CD4-positive, alpha-beta T cell (primary cell): ENCODE data around the gene IL18R1. TPM values are rescaled to one million over a fixed set of nuclear protein-coding genes. Genes with fewer than 3 reads are reported as not detected.
A peak's percentile ranks its signal among the peaks of the same experiment; 100 is the strongest.
"Not testable (repeated sequence)": the region's sequence is repeated elsewhere in the genome, so short reads cannot be mapped to it uniquely, and the experiment has no call there.

Source experiments
- ATAC-seq: fragments of 200-7000 bp; cut with Tn5 transposase; one replicate; pipeline ENCODE4 v1.10.0; 2022; ENCODE audit warnings: mild to moderate bottlenecking; ENCODE audit not compliant: poor library complexity
- CTCF ChIA-PET: fragments of 350-600 bp; sonication (Branson Sonifier 250); formaldehyde crosslinking; loops from one replicate; lab custom pipeline; 2021; ENCODE audit warnings: antibody characterized with exemption, inconsistent platforms; lab: Charles Lee
- POLR2A ChIA-PET: fragments of 350-600 bp; sonication (Branson Sonifier 250); formaldehyde crosslinking; loops from one replicate; lab custom pipeline; 2021; ENCODE audit warnings: antibody characterized with exemption, inconsistent platforms; lab: Charles Lee
- DNase-seq, 14 experiments: peaks; one replicate each; pipeline ENCODE4 v3.0.0-alpha.2; 2013 to 2020; ENCODE audit warnings: mixed read lengths in 2 of 14
- H3K27ac ChIP-seq, 2 donors: one replicate each; pipeline versions ENCODE4 v1.5.1 to v1.7.0; 2013; ENCODE audit warnings: low read length in 2 of 2, low read depth in 1 of 2, mild to moderate bottlenecking in 1 of 2
- H3K27me3 ChIP-seq, 2 experiments: 1 replicate in 1 of 2; 2 replicates in 1 of 2; pipeline versions ENCODE4 v1.6.1 to v1.7.0; 2013; ENCODE audit warnings: low read length in 2 of 2, control low read depth in 1 of 2, mild to moderate bottlenecking in 1 of 2, moderate library complexity in 1 of 2; ENCODE audit not compliant: insufficient read depth in 2 of 2, control insufficient read depth in 1 of 2
- H3K36me3 ChIP-seq: one replicate; pipeline ENCODE4 v1.6.1; 2013; ENCODE audit warnings: low read length, control low read depth; ENCODE audit not compliant: insufficient read depth
- H3K4me1 ChIP-seq: one replicate; pipeline ENCODE4 v1.6.1; 2013; ENCODE audit warnings: low read length, control low read depth; ENCODE audit not compliant: insufficient read depth
- H3K4me3 ChIP-seq: one replicate; pipeline ENCODE4 v1.5.1; 2013; ENCODE audit warnings: mild to moderate bottlenecking, low read length, moderate library complexity
- H3K9me3 ChIP-seq, 2 experiments: 1 replicate in 1 of 2; 2 replicates in 1 of 2; pipeline versions ENCODE4 v1.6.1 to v1.7.0; 2013; ENCODE audit warnings: low read length in 2 of 2, mild to moderate bottlenecking in 2 of 2, control low read depth in 1 of 2, moderate library complexity in 1 of 2; ENCODE audit not compliant: control insufficient read depth in 1 of 2, insufficient read depth in 1 of 2
- H3K27ac Mint-ChIP-seq: one replicate; pipeline ENCODE4 v1.8.0; 2020; ENCODE audit warnings: mixed read lengths
- H3K27me3 Mint-ChIP-seq: one replicate; pipeline ENCODE4 v1.8.0; 2021; ENCODE audit warnings: mixed read lengths
- H3K36me3 Mint-ChIP-seq: one replicate; pipeline ENCODE4 v1.8.0; 2021; ENCODE audit warnings: low read depth, mixed read lengths
- H3K4me1 Mint-ChIP-seq: one replicate; pipeline ENCODE4 v1.8.0; 2021; ENCODE audit warnings: low read depth, mixed read lengths
- H3K4me3 Mint-ChIP-seq: one replicate; pipeline ENCODE4 v1.8.0; 2020; ENCODE audit warnings: mild to moderate bottlenecking, mixed read lengths
- H3K9me3 Mint-ChIP-seq: one replicate; pipeline ENCODE4 v1.8.0; 2020; ENCODE audit warnings: mixed read lengths
- CTCF ChIP-seq: fragments of 200-600 bp; IDR thresholded peaks from one replicate; pipeline ENCODE4 v1.8.0; 2022; ENCODE audit warnings: antibody characterized with exemption, mild to moderate bottlenecking
- intact Hi-C, 2 experiments: fragments of 100-400 bp; cut with DNase I in 1 of 2; cut with micrococcal nuclease in 1 of 2; formaldehyde crosslinking; loops; one replicate each; pipeline versions ENCODE4 v1.15.1 to v1.9.0; 2023 to 2025; cut with DNase I, micrococcal nuclease
- total RNA-seq, 174 experiments: library from RNA in 2 of 174; stranded (reverse) in 2 of 174; gene quantifications; one replicate each; pipeline ENCODE4 v1.2.3 and lab custom pipeline; 2021 to 2026

IL18R1 gene
- total RNA-seq, 2 experiments from 2014 or later, result 7.6 to 9.1 TPM

DNA sequence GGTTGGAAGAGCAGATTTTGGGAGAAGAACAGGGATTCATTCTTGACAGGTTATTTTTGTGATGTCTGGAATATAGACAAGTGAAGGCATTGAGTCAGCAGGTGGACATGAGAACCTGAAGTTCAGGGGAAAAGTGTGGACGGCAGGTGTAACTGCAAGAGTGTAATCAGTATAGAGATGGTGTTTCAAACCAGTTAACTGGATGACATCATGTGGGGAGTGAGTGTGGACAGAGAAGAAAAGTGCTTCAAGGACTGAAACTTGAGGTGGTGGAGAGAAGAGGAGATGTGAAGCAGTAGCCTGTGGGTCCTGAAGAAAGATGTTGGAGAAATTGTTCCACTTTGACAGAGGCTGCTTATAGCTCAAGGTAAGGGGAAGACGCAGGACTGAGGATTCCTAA lies 37.2 kb upstream of the IL18R1 start:
- Mint-ChIP-seq H3K9me3 (no peaks in the 10 kb centered on the region), H3K4me3 (no peak overlapping the region), H3K36me3 (no peaks in the 10 kb centered on the region), H3K27me3 (no peaks in the 10 kb centered on the region), H3K4me1 (no peaks in the 10 kb centered on the region), H3K27ac (no peak overlapping the region)
- TF ChIP-seq CTCF, result no peak
- ChIA-PET POLR2A (no interaction called here), CTCF (no interaction called here)
- Histone ChIP-seq H3K27me3 (no peaks in the 10 kb centered on the region), H3K36me3 (no peaks in the 10 kb centered on the region), H3K4me3 (no peak overlapping the region), H3K9me3 (no peaks in the 10 kb centered on the region), H3K4me1 (no peaks in the 10 kb centered on the region), H3K27ac (no peak overlapping the region)
- ATAC-seq, result no peak
- intact Hi-C loops, result no loop called here
- DNase-seq, result no peak

GRCh38 chr2:102321941-102322719 lies 33.5 kb upstream of the IL18R1 start:
- Mint-ChIP-seq H3K27ac (no peak overlapping the region), H3K4me1 (no peaks in the 10 kb centered on the region), H3K9me3 (no peaks in the 10 kb centered on the region), H3K27me3 (no peaks in the 10 kb centered on the region), H3K4me3 (no peak overlapping the region), H3K36me3 (no peaks in the 10 kb centered on the region)
- H3K27me3 ChIP-seq, result no peaks in the 10 kb centered on the region
- H3K4me3 ChIP-seq, result no peak overlapping the region
- CTCF ChIA-PET, result no interaction called here
- TF ChIP-seq CTCF, result no peak
- intact Hi-C loops, result no loop called here
- peaks cover 0 to 7% of the 10 kb centered on the region in 2 experiments for H3K9me3 ChIP-seq
- ATAC-seq (no peak), DNase-seq (no peak)
- no peaks in the 10 kb centered on the region for H3K4me1 ChIP-seq
- POLR2A ChIA-PET, result no interaction called here
- no peaks in the 10 kb centered on the region for H3K36me3 ChIP-seq
- H3K27ac ChIP-seq, result no peak overlapping the region

DNA sequence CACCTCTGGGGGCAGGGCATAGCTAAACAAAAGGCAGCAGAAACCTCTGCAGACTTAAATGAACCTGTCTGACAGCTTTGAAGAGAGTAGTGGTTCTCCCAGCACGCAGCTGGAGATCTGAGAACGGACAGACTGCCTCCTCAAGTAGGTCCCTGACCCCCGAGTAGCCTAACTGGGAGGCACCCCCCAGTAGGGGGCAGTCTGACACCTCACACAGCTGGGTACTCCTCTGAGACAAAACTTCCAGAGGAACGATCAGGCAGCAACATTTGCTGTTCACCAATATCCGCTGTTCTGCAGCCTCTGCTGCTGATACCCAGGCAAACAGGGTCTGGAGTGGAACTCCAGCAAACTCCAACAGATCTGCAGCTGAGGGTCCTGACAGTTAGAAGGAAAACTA lies 30.7 kb upstream of the IL18R1 start:
- H3K27me3 Mint-ChIP-seq, result not testable (repeated sequence)

More for the DNA sequence above, 30.7 kb upstream of the IL18R1 start:
- H3K4me3 ChIP-seq, intact Hi-C loops, ATAC-seq, H3K27ac Mint-ChIP-seq, H3K27me3 ChIP-seq, H3K4me1 ChIP-seq, H3K36me3 Mint-ChIP-seq, H3K4me1 Mint-ChIP-seq, H3K9me3 Mint-ChIP-seq, CTCF ChIA-PET, H3K36me3 ChIP-seq, H3K4me3 Mint-ChIP-seq, POLR2A ChIA-PET, H3K27ac ChIP-seq, H3K9me3 ChIP-seq: not testable (repeated sequence)
- peak in 4 of 14 experiments; percentile 5 to 36 (median 13) for DNase-seq
